SU-DHL-6 (cell line): ENCODE data around the gene PCDHGC4.

Experiments used
- H2AFZ ChIP-seq: fragments of 200-600 bp; sonication (generic); 2 replicates; pipeline ENCODE4 v1.6.1; 2014; ENCODE audit warnings: low read depth, mild to moderate bottlenecking, moderate library complexity, mixed read lengths, antibody characterized with exemption, low read length; ENCODE audit not compliant: severe bottlenecking
- H3F3A ChIP-seq: fragments of 200-600 bp; shearing (Covaris generic); 2 replicates; pipeline ENCODE4 v1.6.0; 2016; ENCODE audit warnings: antibody characterized with exemption, mild to moderate bottlenecking; ENCODE audit not compliant: insufficient read depth
- H3K27ac ChIP-seq: fragments of 200-600 bp; sonication (generic); 2 replicates; pipeline ENCODE4 v1.5.1; 2016; ENCODE audit warnings: low read depth, mild to moderate bottlenecking, low read length, moderate library complexity, mixed read lengths
- H3K27me3 ChIP-seq: fragments of 200-600 bp; sonication (generic), shearing (Covaris generic); 2 replicates; pipeline ENCODE4 v1.6.0; 2014; ENCODE audit warnings: mild to moderate bottlenecking, low read length
- H3K36me3 ChIP-seq: fragments of 200-600 bp; sonication (generic); 2 replicates; pipeline ENCODE4 v1.6.1; 2014; ENCODE audit warnings: mild to moderate bottlenecking, low read length, mixed read lengths
- H3K4me2 ChIP-seq: fragments of 300-600, 200-600 bp; shearing (Covaris generic), sonication (generic); 2 replicates; pipeline ENCODE4 v1.6.0; 2014; ENCODE audit warnings: low read length, low read depth, mild to moderate bottlenecking; ENCODE audit not compliant: poor library complexity, severe bottlenecking
- H3K4me3 ChIP-seq: fragments of 200-600 bp; sonication (generic); 2 replicates; pipeline ENCODE4 v1.5.1; 2014; ENCODE audit warnings: antibody characterized with exemption, low read length, mild to moderate bottlenecking, mixed read lengths; ENCODE audit not compliant: insufficient read depth, poor library complexity, severe bottlenecking
- H3K79me2 ChIP-seq: fragments of 200-600 bp; sonication (generic); 2 replicates; pipeline ENCODE4 v1.6.1; 2014; ENCODE audit warnings: mild to moderate bottlenecking, low read length, moderate library complexity; ENCODE audit not compliant: insufficient read depth
- H3K9ac ChIP-seq: fragments of 200-600 bp; sonication (generic); 2 replicates; pipeline ENCODE4 v1.7.0; 2014; ENCODE audit warnings: mild to moderate bottlenecking, low read length
- H3K9me2 ChIP-seq: fragments of 200-600 bp; sonication (generic); replicated peaks from 2 replicates; pipeline ENCODE4 v1.6.1; 2014; ENCODE audit warnings: low read length; ENCODE audit not compliant: insufficient read depth
- H3K9me3 ChIP-seq: fragments of 200-600 bp; sonication (generic); 2 replicates; pipeline ENCODE4 v1.6.1; 2014; ENCODE audit warnings: low read length, mixed read lengths; ENCODE audit not compliant: insufficient read depth
- H4K20me1 ChIP-seq: fragments of 200-600 bp; sonication (generic); 2 replicates; pipeline ENCODE4 v1.6.1; 2014; ENCODE audit warnings: low read depth, mild to moderate bottlenecking, antibody characterized with exemption, low read length, moderate library complexity, mixed read lengths
- CTCF ChIP-seq: fragments of 200-600 bp; sonication (generic); IDR thresholded peaks from one replicate; pipeline ENCODE4 v1.5.1; 2017; ENCODE audit warnings: antibody characterized with exemption, mild to moderate bottlenecking, low read length, moderate library complexity; ENCODE audit not compliant: insufficient read depth, poor library complexity, severe bottlenecking
- EZH2phosphoT487 ChIP-seq: fragments of 200-600 bp; sonication (generic), shearing (Covaris generic); conservative IDR thresholded peaks from 2 replicates; pipeline ENCODE4 v1.6.1; 2018; ENCODE audit warnings: mild to moderate bottlenecking, antibody characterized with exemption, low read length, moderate library complexity, mixed read lengths

PCDHGC4 gene

GRCh38 chr5:141494761-141495452 lies 10.1 kb downstream of the PCDHGC4 start:
- H3K36me3 ChIP-seq, result no peaks in the 10 kb centered on the region
- TF ChIP-seq EZH2phosphoT487 (no peak), CTCF (no peak)
- peaks cover 8% of the 10 kb centered on the region; the same call in 1 of the 2 replicates for H3K79me2 ChIP-seq
- peaks cover 19% of the 10 kb centered on the region for H3F3A ChIP-seq
- peak overlapping the region; percentile 23 for H3K4me2 ChIP-seq
- H3K4me3 ChIP-seq, result no peak overlapping the region
- H3K27me3 ChIP-seq, result no peaks in the 10 kb centered on the region
- H2AFZ ChIP-seq, result no peak overlapping the region
- H3K9me3 ChIP-seq, result no peaks in the 10 kb centered on the region
- H3K27ac ChIP-seq, result peak overlapping the region; percentile 61
- H4K20me1 ChIP-seq, result no peaks in the 10 kb centered on the region
- H3K9me2 ChIP-seq, result no peaks in the 10 kb centered on the region
- H3K9ac ChIP-seq, result peak overlapping the region; percentile 27; the same call in 1 of the 2 replicates

GRCh38 chr5:141495453-141495811 lies 10.6 kb downstream of the PCDHGC4 start:
- peak overlapping the region; percentile 27; the same call in 1 of the 2 replicates for H3K9ac ChIP-seq
- TF ChIP-seq EZH2phosphoT487, result no peak
- TF ChIP-seq CTCF, result no peak
- no peaks in the 10 kb centered on the region for H3K9me2 ChIP-seq
- H3K4me3 ChIP-seq, result no peak overlapping the region
- no peaks in the 10 kb centered on the region for H3K36me3 ChIP-seq
- no peaks in the 10 kb centered on the region for H3K27me3 ChIP-seq
- H4K20me1 ChIP-seq, result no peaks in the 10 kb centered on the region
- H3K27ac ChIP-seq, result peak overlapping the region; percentile 45
- H2AFZ ChIP-seq, result no peak overlapping the region
- no peaks in the 10 kb centered on the region for H3K9me3 ChIP-seq
- H3K4me2 ChIP-seq, result peak overlapping the region; percentile 23
- H3K79me2 ChIP-seq, result peaks cover 8% of the 10 kb centered on the region; the same call in 1 of the 2 replicates
- peaks cover 19% of the 10 kb centered on the region for H3F3A ChIP-seq

- Histone ChIP-seq H3K27me3 (no peaks in the 10 kb centered on the region), H3K36me3 (no peaks in the 10 kb centered on the region)
Measured at GRCh38 chr5:141496038-141496437, 11.2 kb downstream of the PCDHGC4 start.

More at GRCh38 chr5:141496038-141496437, 11.2 kb downstream of the PCDHGC4 start:
- Histone ChIP-seq H4K20me1 (no peaks in the 10 kb centered on the region), H3F3A (peaks cover 21% of the 10 kb centered on the region), H3K4me3 (no peak overlapping the region), H3K9ac (peak overlapping the region; percentile 27; the same call in 1 of the 2 replicates), H3K79me2 (peaks cover 8% of the 10 kb centered on the region; the same call in 1 of the 2 replicates), H3K27ac (peak overlapping the region; percentile 45), H2AFZ (no peak overlapping the region), H3K4me2 (peak overlapping the region; percentile 23), H3K9me3 (no peaks in the 10 kb centered on the region), H3K9me2 (no peaks in the 10 kb centered on the region)
- TF ChIP-seq CTCF (no peak), EZH2phosphoT487 (no peak)
